Esophagus muscularis mucosa (tissue), 4 donors: Measurements from ENCODE around the gene RHOF.
A peak's percentile ranks its signal among the peaks of the same experiment; 100 is the strongest.

ENCODE experiments used
- EP300 ChIP-seq: sonication (generic); formaldehyde crosslinking; IDR thresholded peaks from one replicate; pipeline ENCODE4 v1.6.1; 2017; ENCODE audit warnings: antibody characterized with exemption
- POLR2A ChIP-seq: fragments of 450-650 bp; IDR thresholded peaks from one replicate; pipeline ENCODE4 v1.6.1; 2017; ENCODE audit warnings: antibody characterized with exemption, moderate library complexity, mild to moderate bottlenecking, low read depth
- POLR2AphosphoS5 ChIP-seq, 2 donors: sonication (generic); formaldehyde crosslinking; IDR thresholded peaks; one replicate each; pipeline ENCODE4 v1.6.1; 2017; ENCODE audit warnings: antibody characterized with exemption in 2 of 2
- TF ChIP-seq, protein P1 (sequence below), 3 experiments: fragments of 200-600 bp in 2 of 3; fragments of 450-650 bp in 1 of 3; sonication (generic) in 2 of 3; IDR thresholded peaks; one replicate each; pipeline ENCODE4 v1.5.1; 2017 to 2019; ENCODE audit warnings: antibody characterized with exemption in 3 of 3, mild to moderate bottlenecking in 2 of 3, moderate library complexity in 1 of 3

DNA sequence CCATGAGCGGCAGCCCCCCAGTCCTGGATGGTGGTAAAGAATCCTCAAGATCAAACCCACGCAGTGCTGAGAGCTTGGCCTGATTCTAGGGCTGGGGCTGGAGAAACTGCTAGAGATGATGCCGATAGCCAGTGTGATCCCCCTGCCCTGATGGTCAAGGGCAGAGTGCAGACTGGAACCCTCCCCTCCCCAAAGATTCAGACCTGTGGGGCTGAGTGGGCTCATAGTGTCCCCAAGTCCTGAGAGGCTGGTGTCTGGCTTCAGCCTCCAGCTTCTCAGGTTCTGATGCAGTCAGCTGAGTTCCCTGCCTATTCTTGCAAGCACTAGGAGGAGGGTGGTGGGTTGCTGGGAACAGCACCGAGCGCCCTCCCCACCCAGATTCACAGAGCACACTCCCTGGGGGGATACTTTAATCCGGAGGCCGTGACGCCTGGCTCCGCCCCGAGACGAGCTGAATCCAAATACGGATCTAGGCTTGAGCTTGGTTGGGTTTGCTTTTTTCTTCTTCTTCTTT is 11.9 kb downstream of the RHOF start:
- TF ChIP-seq, protein P1, sequence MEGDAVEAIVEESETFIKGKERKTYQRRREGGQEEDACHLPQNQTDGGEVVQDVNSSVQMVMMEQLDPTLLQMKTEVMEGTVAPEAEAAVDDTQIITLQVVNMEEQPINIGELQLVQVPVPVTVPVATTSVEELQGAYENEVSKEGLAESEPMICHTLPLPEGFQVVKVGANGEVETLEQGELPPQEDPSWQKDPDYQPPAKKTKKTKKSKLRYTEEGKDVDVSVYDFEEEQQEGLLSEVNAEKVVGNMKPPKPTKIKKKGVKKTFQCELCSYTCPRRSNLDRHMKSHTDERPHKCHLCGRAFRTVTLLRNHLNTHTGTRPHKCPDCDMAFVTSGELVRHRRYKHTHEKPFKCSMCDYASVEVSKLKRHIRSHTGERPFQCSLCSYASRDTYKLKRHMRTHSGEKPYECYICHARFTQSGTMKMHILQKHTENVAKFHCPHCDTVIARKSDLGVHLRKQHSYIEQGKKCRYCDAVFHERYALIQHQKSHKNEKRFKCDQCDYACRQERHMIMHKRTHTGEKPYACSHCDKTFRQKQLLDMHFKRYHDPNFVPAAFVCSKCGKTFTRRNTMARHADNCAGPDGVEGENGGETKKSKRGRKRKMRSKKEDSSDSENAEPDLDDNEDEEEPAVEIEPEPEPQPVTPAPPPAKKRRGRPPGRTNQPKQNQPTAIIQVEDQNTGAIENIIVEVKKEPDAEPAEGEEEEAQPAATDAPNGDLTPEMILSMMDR (IDR thresholded peaks at IDR 0.05): no peak
- TF ChIP-seq POLR2A (no peak), POLR2AphosphoS5 (IDR thresholded peaks at IDR 0.05) (peak; percentile 22 to 34), EP300 (no peak)
